ENCODE measurements around the gene OXCT1.
"Not testable (repeated sequence)": the region's sequence is repeated elsewhere in the genome, so short reads cannot be mapped to it uniquely, and the experiment has no call there.

The OXCT1 gene

GRCh38 chr5:41832430-41832829, 37.8 kb downstream of the OXCT1 start:
- no peaks in the 10 kb centered on the region for H3K9me3 ChIP-seq (ENCODE audit: control insufficient read depth in 2 of 2, low read length in 2 of 2)
- no peak overlapping the region for H3K4me3 ChIP-seq (ENCODE audit: low read length in 2 of 2)
- H3K9ac ChIP-seq (ENCODE audit: low read depth in 1 of 2, low read length in 2 of 2): no peak overlapping the region
- peaks cover 0 to 8% of the 10 kb centered on the region in 2 donors for H3K36me3 ChIP-seq (ENCODE audit: control insufficient read depth in 2 of 2, insufficient read depth in 2 of 2, low read length in 2 of 2)
- no peaks in the 10 kb centered on the region for H3K4me1 ChIP-seq (ENCODE audit: control insufficient read depth in 2 of 2, insufficient read depth in 2 of 2, low read length in 2 of 2)
- H3K27me3 ChIP-seq (ENCODE audit: control insufficient read depth in 2 of 2, insufficient read depth in 2 of 2, low read length in 2 of 2): no peaks in the 10 kb centered on the region
- no peak overlapping the region for H3K27ac ChIP-seq (ENCODE audit: low read depth in 2 of 2, low read length in 2 of 2)

GRCh38 chr5:41831155-41831554, 39.1 kb downstream of the OXCT1 start:
- Histone ChIP-seq H3K27ac (ENCODE audit: low read depth in 2 of 2, low read length in 2 of 2) (no peak overlapping the region), H3K27me3 (ENCODE audit: control insufficient read depth in 2 of 2, insufficient read depth in 2 of 2, low read length in 2 of 2) (no peaks in the 10 kb centered on the region), H3K4me1 (ENCODE audit: control insufficient read depth in 2 of 2, insufficient read depth in 2 of 2, low read length in 2 of 2) (no peaks in the 10 kb centered on the region), H3K9ac (ENCODE audit: low read depth in 1 of 2, low read length in 2 of 2) (no peak overlapping the region), H3K4me3 (ENCODE audit: low read length in 2 of 2) (no peak overlapping the region), H3K36me3 (ENCODE audit: control insufficient read depth in 2 of 2, insufficient read depth in 2 of 2, low read length in 2 of 2) (peaks cover 0 to 8% of the 10 kb centered on the region in 2 donors), H3K9me3 (ENCODE audit: control insufficient read depth in 2 of 2, low read length in 2 of 2) (no peaks in the 10 kb centered on the region)

GRCh38 chr5:41827792-41828191, 42.4 kb downstream of the OXCT1 start:
- Histone ChIP-seq H3K4me3 (ENCODE audit: low read length in 2 of 2) (no peak overlapping the region), H3K4me1 (ENCODE audit: control insufficient read depth in 2 of 2, insufficient read depth in 2 of 2, low read length in 2 of 2) (no peaks in the 10 kb centered on the region), H3K9ac (ENCODE audit: low read depth in 1 of 2, low read length in 2 of 2) (no peak overlapping the region), H3K27ac (ENCODE audit: low read depth in 2 of 2, low read length in 2 of 2) (no peak overlapping the region), H3K9me3 (ENCODE audit: control insufficient read depth in 2 of 2, low read length in 2 of 2) (no peaks in the 10 kb centered on the region), H3K36me3 (ENCODE audit: control insufficient read depth in 2 of 2, insufficient read depth in 2 of 2, low read length in 2 of 2) (peaks cover 0 to 8% of the 10 kb centered on the region in 2 donors), H3K27me3 (ENCODE audit: control insufficient read depth in 2 of 2, insufficient read depth in 2 of 2, low read length in 2 of 2) (no peaks in the 10 kb centered on the region)

- no peaks in the 10 kb centered on the region for H3K27me3 ChIP-seq (ENCODE audit: control insufficient read depth in 2 of 2, insufficient read depth in 2 of 2, low read length in 2 of 2)
- H3K36me3 ChIP-seq (ENCODE audit: control insufficient read depth in 2 of 2, insufficient read depth in 2 of 2, low read length in 2 of 2): no peaks in the 10 kb centered on the region
- H3K4me3 ChIP-seq (ENCODE audit: low read length in 2 of 2): no peak overlapping the region
- peaks cover 0 to 15% of the 10 kb centered on the region in 2 donors for H3K4me1 ChIP-seq (ENCODE audit: control insufficient read depth in 2 of 2, insufficient read depth in 2 of 2, low read length in 2 of 2)
- no peak overlapping the region for H3K9ac ChIP-seq (ENCODE audit: low read depth in 1 of 2, low read length in 2 of 2)
- H3K27ac ChIP-seq (ENCODE audit: low read depth in 2 of 2, low read length in 2 of 2): no peak overlapping the region
- no peaks in the 10 kb centered on the region for H3K9me3 ChIP-seq (ENCODE audit: control insufficient read depth in 2 of 2, low read length in 2 of 2)
Observed at GRCh38 chr5:41822036-41822435, 48.2 kb downstream of the OXCT1 start.

GRCh38 chr5:41821051-41821450, 49.2 kb downstream of the OXCT1 start:
- Histone ChIP-seq H3K27me3 (ENCODE audit: control insufficient read depth in 2 of 2, insufficient read depth in 2 of 2, low read length in 2 of 2) (no peaks in the 10 kb centered on the region), H3K9ac (ENCODE audit: low read depth in 1 of 2, low read length in 2 of 2) (no peak overlapping the region), H3K27ac (ENCODE audit: low read depth in 2 of 2, low read length in 2 of 2) (no peak overlapping the region), H3K36me3 (ENCODE audit: control insufficient read depth in 2 of 2, insufficient read depth in 2 of 2, low read length in 2 of 2) (no peaks in the 10 kb centered on the region), H3K9me3 (ENCODE audit: control insufficient read depth in 2 of 2, low read length in 2 of 2) (no peaks in the 10 kb centered on the region), H3K4me3 (ENCODE audit: low read length in 2 of 2) (no peak overlapping the region), H3K4me1 (ENCODE audit: control insufficient read depth in 2 of 2, insufficient read depth in 2 of 2, low read length in 2 of 2) (peaks cover 0 to 24% of the 10 kb centered on the region in 2 donors)

- no peak overlapping the region for H3K4me3 ChIP-seq (ENCODE audit: low read length in 2 of 2)
Observed at GRCh38 chr5:41820150-41820549, 50.1 kb downstream of the OXCT1 start.

GRCh38 chr5:41817625-41818301, 52.5 kb downstream of the OXCT1 start:
- no peaks in the 10 kb centered on the region for H3K27me3 ChIP-seq (ENCODE audit: control insufficient read depth in 2 of 2, insufficient read depth in 2 of 2, low read length in 2 of 2)
- H3K4me1 ChIP-seq (ENCODE audit: control insufficient read depth in 2 of 2, insufficient read depth in 2 of 2, low read length in 2 of 2): peaks cover 0 to 31% of the 10 kb centered on the region in 2 donors
- H3K27ac ChIP-seq (ENCODE audit: low read depth in 2 of 2, low read length in 2 of 2): peak overlapping the region in 1 of 2 donors; percentile 46
- no peak overlapping the region for H3K4me3 ChIP-seq (ENCODE audit: low read length in 2 of 2)
- H3K9me3 ChIP-seq (ENCODE audit: control insufficient read depth in 2 of 2, low read length in 2 of 2): no peaks in the 10 kb centered on the region
- H3K9ac ChIP-seq (ENCODE audit: low read depth in 1 of 2, low read length in 2 of 2): no peak overlapping the region
- no peaks in the 10 kb centered on the region for H3K36me3 ChIP-seq (ENCODE audit: control insufficient read depth in 2 of 2, insufficient read depth in 2 of 2, low read length in 2 of 2)

More at GRCh38 chr5:41820150-41820549, 50.1 kb downstream of the OXCT1 start:
- H3K27me3 ChIP-seq (ENCODE audit: control insufficient read depth in 2 of 2, insufficient read depth in 2 of 2, low read length in 2 of 2): no peaks in the 10 kb centered on the region
- H3K27ac ChIP-seq (ENCODE audit: low read depth in 2 of 2, low read length in 2 of 2): no peak overlapping the region
- no peak overlapping the region for H3K9ac ChIP-seq (ENCODE audit: low read depth in 1 of 2, low read length in 2 of 2)
- H3K36me3 ChIP-seq (ENCODE audit: control insufficient read depth in 2 of 2, insufficient read depth in 2 of 2, low read length in 2 of 2): no peaks in the 10 kb centered on the region
- peaks cover 0 to 24% of the 10 kb centered on the region in 2 donors for H3K4me1 ChIP-seq (ENCODE audit: control insufficient read depth in 2 of 2, insufficient read depth in 2 of 2, low read length in 2 of 2)
- no peaks in the 10 kb centered on the region for H3K9me3 ChIP-seq (ENCODE audit: control insufficient read depth in 2 of 2, low read length in 2 of 2)

- Histone ChIP-seq H3K4me3 (ENCODE audit: low read length in 2 of 2) (no peak overlapping the region), H3K9ac (ENCODE audit: low read depth in 1 of 2, low read length in 2 of 2) (no peak overlapping the region), H3K9me3 (ENCODE audit: control insufficient read depth in 2 of 2, low read length in 2 of 2) (no peaks in the 10 kb centered on the region), H3K27me3 (ENCODE audit: control insufficient read depth in 2 of 2, insufficient read depth in 2 of 2, low read length in 2 of 2) (no peaks in the 10 kb centered on the region), H3K4me1 (ENCODE audit: control insufficient read depth in 2 of 2, insufficient read depth in 2 of 2, low read length in 2 of 2) (peaks cover 0 to 31% of the 10 kb centered on the region in 2 donors), H3K27ac (ENCODE audit: low read depth in 2 of 2, low read length in 2 of 2) (no peak overlapping the region), H3K36me3 (ENCODE audit: control insufficient read depth in 2 of 2, insufficient read depth in 2 of 2, low read length in 2 of 2) (no peaks in the 10 kb centered on the region)
Observed at GRCh38 chr5:41815663-41816229, 54.5 kb downstream of the OXCT1 start.

- H3K4me3 ChIP-seq (ENCODE audit: low read length in 2 of 2): no peak overlapping the region
- peaks cover 0 to 31% of the 10 kb centered on the region in 2 donors for H3K4me1 ChIP-seq (ENCODE audit: control insufficient read depth in 2 of 2, insufficient read depth in 2 of 2, low read length in 2 of 2)
- H3K27me3 ChIP-seq (ENCODE audit: control insufficient read depth in 2 of 2, insufficient read depth in 2 of 2, low read length in 2 of 2): no peaks in the 10 kb centered on the region
- H3K27ac ChIP-seq (ENCODE audit: low read depth in 2 of 2, low read length in 2 of 2): no peak overlapping the region
- H3K9me3 ChIP-seq (ENCODE audit: control insufficient read depth in 2 of 2, low read length in 2 of 2): no peaks in the 10 kb centered on the region
- no peak overlapping the region for H3K9ac ChIP-seq (ENCODE audit: low read depth in 1 of 2, low read length in 2 of 2)
- no peaks in the 10 kb centered on the region for H3K36me3 ChIP-seq (ENCODE audit: control insufficient read depth in 2 of 2, insufficient read depth in 2 of 2, low read length in 2 of 2)
Observed at GRCh38 chr5:41815261-41815660, 55.0 kb downstream of the OXCT1 start.

- H3K9ac ChIP-seq (ENCODE audit: low read depth in 1 of 2, low read length in 2 of 2); H3K27me3 ChIP-seq (ENCODE audit: control insufficient read depth in 2 of 2, insufficient read depth in 2 of 2, low read length in 2 of 2); H3K4me3 ChIP-seq (ENCODE audit: low read length in 2 of 2); H3K9me3 ChIP-seq (ENCODE audit: control insufficient read depth in 2 of 2, low read length in 2 of 2); H3K27ac ChIP-seq (ENCODE audit: low read depth in 2 of 2, low read length in 2 of 2); H3K36me3 ChIP-seq (ENCODE audit: control insufficient read depth in 2 of 2, insufficient read depth in 2 of 2, low read length in 2 of 2): not testable (repeated sequence)
- peaks cover 0 to 31% of the 10 kb centered on the region in 2 donors for H3K4me1 ChIP-seq (ENCODE audit: control insufficient read depth in 2 of 2, insufficient read depth in 2 of 2, low read length in 2 of 2)
Observed at GRCh38 chr5:41814306-41814705, 55.9 kb downstream of the OXCT1 start.

All from mucosa of rectum (tissue), 2 donors.